Measurements from ENCODE around the gene CORO2B. TPM values are rescaled to one million over a fixed set of nuclear protein-coding genes. Genes with fewer than 3 reads are reported as not detected.

The CORO2B gene
- total and polyA plus RNA-seq, 9 donors: 7.5 to 61.0 (median 18.0) TPM

DNA sequence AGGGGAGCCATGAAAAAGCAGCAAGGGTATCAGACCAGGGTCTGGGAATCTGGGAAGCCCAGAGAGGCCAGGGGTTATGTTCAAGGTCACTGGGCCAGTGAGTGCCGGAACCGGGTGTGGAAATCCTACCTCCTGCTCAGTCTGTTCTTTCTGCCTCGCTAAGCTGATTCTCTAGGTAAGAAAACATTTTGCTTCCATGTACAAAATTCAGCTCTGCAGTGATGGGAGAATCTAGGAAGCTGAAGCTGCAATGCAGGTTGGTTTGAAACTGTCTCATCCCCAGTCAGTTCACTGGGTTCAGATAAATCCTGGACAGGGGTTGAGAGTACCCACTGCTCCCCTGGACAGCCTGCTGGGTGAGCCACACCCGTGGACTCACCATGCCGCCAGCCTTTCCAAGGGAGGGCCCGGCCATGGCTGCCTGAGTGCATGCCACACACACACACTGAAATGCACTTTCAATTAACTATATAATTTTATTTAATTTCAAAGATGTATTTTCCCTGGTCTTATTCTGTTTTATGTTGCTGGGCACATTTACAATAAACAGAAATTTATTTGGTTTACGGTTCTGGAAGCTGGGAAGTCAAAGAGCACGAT lies 108.4 kb downstream of the CORO2B start:
- no peak overlapping the region for H3K27ac ChIP-seq

GRCh38 chr15:68691705-68692104 lies 112.9 kb downstream of the CORO2B start:
- intact Hi-C loops (cut with DNase I): no loop called here
- Histone ChIP-seq H3K27me3 (no peaks in the 10 kb centered on the region), H3K9me3 (no peaks in the 10 kb centered on the region), H3K4me1 (ENCODE audit: insufficient read depth) (peaks cover 2% of the 10 kb centered on the region), H3K36me3 (no peaks in the 10 kb centered on the region), H3K27ac (no peak overlapping the region), H3K4me3 (no peak overlapping the region)
- no peak for DNase-seq
- TF ChIP-seq, protein P1, sequence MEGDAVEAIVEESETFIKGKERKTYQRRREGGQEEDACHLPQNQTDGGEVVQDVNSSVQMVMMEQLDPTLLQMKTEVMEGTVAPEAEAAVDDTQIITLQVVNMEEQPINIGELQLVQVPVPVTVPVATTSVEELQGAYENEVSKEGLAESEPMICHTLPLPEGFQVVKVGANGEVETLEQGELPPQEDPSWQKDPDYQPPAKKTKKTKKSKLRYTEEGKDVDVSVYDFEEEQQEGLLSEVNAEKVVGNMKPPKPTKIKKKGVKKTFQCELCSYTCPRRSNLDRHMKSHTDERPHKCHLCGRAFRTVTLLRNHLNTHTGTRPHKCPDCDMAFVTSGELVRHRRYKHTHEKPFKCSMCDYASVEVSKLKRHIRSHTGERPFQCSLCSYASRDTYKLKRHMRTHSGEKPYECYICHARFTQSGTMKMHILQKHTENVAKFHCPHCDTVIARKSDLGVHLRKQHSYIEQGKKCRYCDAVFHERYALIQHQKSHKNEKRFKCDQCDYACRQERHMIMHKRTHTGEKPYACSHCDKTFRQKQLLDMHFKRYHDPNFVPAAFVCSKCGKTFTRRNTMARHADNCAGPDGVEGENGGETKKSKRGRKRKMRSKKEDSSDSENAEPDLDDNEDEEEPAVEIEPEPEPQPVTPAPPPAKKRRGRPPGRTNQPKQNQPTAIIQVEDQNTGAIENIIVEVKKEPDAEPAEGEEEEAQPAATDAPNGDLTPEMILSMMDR (IDR thresholded peaks at IDR 0.05): no peak
- no peak for TF ChIP-seq POLR2A (IDR thresholded peaks at IDR 0.05)
- no peak for TF ChIP-seq EP300 (IDR thresholded peaks at IDR 0.05)
- WGBS, 3 donors: 75 to 85% (median 83%) methylated on average over 6 of the region's 6 CpGs

More for the DNA sequence above, 108.4 kb downstream of the CORO2B start:
- Histone ChIP-seq H3K4me1 (ENCODE audit: insufficient read depth) (peaks cover 2% of the 10 kb centered on the region), H3K27me3 (no peaks in the 10 kb centered on the region), H3K4me3 (no peak overlapping the region), H3K36me3 (no peaks in the 10 kb centered on the region), H3K9me3 (no peaks in the 10 kb centered on the region)
- TF ChIP-seq POLR2A (IDR thresholded peaks at IDR 0.05): no peak
- TF ChIP-seq, protein P1 (IDR thresholded peaks at IDR 0.05): no peak
- TF ChIP-seq EP300 (IDR thresholded peaks at IDR 0.05): no peak
- DNase-seq: peak in 2 of 5 donors; percentile 6 to 7
- WGBS, 3 donors: 63 to 69% (median 64%) methylated on average over 8 of the region's 8 CpGs
- intact Hi-C loops (cut with DNase I): loop anchor here in 1 of 4 donors (5.0 to 10.0 kb wide), 2 partner anchors 40 to 188 kb away; no protein-coding TSS in a partner anchor

DNA sequence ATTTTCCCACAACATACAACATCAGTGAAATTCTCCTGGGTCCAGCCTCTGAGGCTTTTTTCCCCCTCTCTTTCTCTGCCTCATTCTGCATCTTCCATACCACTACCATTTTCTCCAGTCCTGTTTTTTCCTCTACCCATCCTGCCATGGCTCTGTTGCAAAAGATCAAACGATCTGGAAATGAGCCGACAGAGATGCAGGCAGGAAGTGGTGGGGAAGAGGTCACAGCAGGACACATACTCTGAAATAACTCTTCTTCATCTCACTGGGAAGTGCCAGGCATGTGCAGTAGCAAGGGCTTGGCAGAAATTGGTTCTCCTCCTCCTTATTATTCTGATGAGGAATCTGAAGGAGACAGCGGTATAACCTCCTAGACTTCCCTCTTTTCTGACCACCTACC lies 114.3 kb downstream of the CORO2B start:
- no peak overlapping the region for H3K4me3 ChIP-seq
- no peak overlapping the region for H3K27ac ChIP-seq
- intact Hi-C loops (cut with DNase I): no loop called here
- no peaks in the 10 kb centered on the region for H3K9me3 ChIP-seq
- no peak for DNase-seq
- H3K27me3 ChIP-seq: no peaks in the 10 kb centered on the region
- no peaks in the 10 kb centered on the region for H3K36me3 ChIP-seq
- TF ChIP-seq, protein P1 (IDR thresholded peaks at IDR 0.05): no peak
- no peak for TF ChIP-seq POLR2A (IDR thresholded peaks at IDR 0.05)
- no peak for TF ChIP-seq EP300 (IDR thresholded peaks at IDR 0.05)
- 42 to 48% (median 44%) methylated on average over 3 of the region's 3 CpGs for WGBS, 3 donors
- H3K4me1 ChIP-seq (ENCODE audit: insufficient read depth): no peaks in the 10 kb centered on the region

- TF ChIP-seq POLR2A (IDR thresholded peaks at IDR 0.05) (no peak), EP300 (IDR thresholded peaks at IDR 0.05) (no peak)
- TF ChIP-seq, protein P1 (IDR thresholded peaks at IDR 0.05): no peak
- intact Hi-C loops (cut with DNase I): no loop called here
- H3K4me1 ChIP-seq (ENCODE audit: insufficient read depth): no peaks in the 10 kb centered on the region
- H3K27ac ChIP-seq: no peak overlapping the region
- WGBS, 3 donors: 95 to 99% (median 99%) methylated on average over 4 of the region's 4 CpGs
- no peaks in the 10 kb centered on the region for H3K9me3 ChIP-seq
- no peaks in the 10 kb centered on the region for H3K27me3 ChIP-seq
- no peak overlapping the region for H3K4me3 ChIP-seq
- H3K36me3 ChIP-seq: no peaks in the 10 kb centered on the region
- DNase-seq: no peak
These were observed 115.3 kb downstream of the CORO2B start for GRCh38 chr15:68694111-68694510.

All from ovary (tissue), 9 donors.